ENCODE data around the gene MYOM3.
A peak's percentile ranks its signal among the peaks of the same experiment; 100 is the strongest.
"Not testable (repeated sequence)": the region's sequence is repeated elsewhere in the genome, so short reads cannot be mapped to it uniquely, and the experiment has no call there.

The MYOM3 gene

DNA sequence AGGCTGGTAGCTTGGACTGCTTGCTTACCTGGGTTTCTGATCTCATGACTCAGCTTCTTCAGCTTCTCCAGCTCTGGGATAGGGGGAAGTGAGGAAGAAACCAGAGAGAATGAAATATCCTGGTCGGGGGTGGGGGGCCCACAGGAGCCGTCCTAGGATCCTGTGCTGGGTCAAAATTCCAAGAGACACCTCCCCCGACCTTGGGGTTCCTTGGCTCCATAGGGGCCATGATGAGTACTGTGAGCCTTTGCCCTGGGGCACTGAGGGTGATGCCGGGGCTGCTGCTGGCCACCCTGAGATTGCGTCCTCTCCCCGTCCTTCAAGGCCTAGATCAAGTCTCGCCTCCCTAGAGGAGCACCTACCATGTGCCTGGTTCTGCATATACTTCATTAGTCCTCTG lies 40.0 kb downstream of the MYOM3 start:
- no peak for DNase-seq

DNA sequence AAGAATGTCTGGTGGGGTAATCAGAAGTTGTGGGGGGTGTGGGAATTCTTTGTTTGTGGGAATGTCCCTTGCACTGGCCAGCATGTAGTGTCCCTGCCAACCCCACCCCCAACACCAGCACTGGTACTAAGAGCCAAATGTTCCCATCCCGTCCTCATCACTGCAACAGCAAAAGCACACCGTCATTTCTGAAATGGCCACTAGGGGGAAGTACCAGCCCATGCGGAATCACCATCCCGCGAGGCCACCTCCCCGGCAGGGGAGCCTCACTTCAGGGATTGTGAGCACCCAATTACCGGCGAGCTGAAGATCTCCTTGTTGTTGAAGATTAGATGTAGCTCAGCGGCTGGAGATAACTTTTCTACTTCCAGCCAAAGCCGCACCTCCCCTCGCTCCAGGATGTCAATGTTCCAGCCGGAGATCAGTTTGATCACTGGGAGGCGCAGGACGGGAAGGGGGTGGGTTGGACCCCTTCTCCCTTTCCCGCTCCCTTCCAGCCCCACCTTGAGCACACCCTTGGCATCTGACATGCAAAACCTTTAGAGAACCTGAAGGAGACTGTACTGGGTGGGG lies 41.0 kb downstream of the MYOM3 start:
- DNase-seq = peak; percentile 70

DNA sequence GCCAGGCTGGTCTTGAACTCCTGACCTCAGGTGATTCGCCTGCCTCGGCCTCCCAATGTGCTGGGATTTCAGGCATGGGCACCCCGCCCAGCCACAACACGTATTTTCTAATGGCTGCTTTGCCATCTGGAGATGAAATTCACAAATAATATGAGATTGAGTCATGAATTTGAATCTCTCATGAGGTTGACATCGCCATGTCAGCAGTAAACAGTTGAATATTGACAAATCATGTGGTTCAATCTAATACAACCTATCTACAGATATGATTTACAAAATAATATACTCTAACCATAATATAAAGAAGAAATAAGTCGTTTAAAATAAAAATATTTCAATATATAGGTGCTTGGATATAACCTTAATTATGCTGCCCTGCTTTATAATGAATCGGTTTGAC lies 42.1 kb downstream of the MYOM3 start:
- DNase-seq = no peak

DNA sequence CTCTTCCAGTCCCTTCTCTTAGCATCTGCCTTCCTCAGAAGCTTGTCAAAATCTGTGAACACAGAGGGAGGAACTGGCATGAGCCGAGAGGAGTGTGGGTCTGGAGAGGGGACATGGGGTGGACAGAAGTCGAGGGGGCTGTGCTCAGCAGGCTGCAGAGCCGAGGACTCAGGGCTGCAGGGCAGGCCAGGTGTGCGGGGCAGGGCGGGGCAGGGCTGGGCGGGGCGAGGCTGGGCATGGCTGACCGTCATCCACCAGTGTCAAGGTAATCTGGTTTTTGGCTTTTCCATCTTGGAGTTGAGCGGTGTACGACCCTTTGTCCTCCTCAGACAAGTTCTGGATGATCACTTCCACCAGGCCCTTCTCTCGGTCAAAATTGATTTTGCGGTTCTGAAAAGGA lies 44.0 kb downstream of the MYOM3 start:
- DNase-seq = no peak

DNA sequence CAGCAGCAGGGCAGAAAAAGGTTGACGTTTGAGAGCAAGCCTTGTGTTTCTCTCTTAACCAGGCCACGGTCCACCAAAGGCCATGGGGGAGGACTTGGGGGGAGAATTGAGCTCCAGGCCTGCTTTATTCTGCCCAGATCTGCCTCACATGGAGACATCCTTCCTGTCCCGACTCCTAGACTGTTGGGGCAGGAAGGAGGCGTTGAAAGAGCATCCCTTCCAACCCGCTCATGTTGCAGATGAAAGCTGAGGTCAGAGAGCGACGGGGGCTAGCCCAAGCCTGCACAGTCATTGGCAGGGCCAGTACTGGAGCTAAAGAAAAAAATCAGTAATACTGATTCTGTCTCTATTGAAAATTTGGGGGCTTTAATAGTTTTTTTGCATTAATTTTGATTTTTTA lies 46.6 kb downstream of the MYOM3 start:
- no peak for DNase-seq

DNA sequence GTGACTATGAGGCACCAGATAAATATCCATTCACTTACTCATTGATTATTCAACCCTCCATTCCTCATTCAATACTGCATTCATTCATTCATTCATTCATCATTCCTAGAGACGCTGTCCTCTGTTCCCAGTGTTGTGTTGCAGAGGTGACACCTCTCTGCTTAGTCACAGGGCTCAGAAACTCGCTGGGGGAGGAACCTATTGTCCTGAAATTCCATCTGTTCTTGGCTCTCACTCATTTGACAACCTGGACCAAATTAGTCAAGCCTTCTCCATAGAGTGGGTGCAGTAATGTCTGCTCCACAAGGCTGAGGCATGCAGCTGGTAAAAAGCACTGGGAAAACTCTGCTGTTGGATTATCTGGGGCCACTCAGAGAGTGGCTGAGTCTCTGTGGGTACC lies 49.7 kb downstream of the MYOM3 start:
- no peak for DNase-seq

DNA sequence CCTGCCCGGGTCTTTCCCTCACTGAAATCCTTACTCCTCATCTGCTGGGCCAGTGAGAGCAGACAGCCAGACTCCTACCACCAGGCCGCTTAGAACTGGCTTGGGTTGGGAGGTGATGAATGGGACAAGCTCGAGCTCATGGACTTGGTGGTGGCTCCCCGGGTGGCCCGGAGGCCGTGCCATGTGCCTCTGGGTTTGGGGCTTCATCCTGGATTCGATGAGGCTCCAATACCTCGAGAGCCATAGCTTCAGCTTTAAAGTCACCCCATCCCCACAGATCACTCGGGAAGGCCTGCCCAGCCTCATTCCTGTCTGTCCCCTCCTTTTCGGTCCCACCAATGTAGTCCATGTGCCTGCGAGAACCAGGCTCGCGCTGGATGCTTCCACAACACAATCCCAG lies 51.5 kb downstream of the MYOM3 start:
- no peak for DNase-seq

DNA sequence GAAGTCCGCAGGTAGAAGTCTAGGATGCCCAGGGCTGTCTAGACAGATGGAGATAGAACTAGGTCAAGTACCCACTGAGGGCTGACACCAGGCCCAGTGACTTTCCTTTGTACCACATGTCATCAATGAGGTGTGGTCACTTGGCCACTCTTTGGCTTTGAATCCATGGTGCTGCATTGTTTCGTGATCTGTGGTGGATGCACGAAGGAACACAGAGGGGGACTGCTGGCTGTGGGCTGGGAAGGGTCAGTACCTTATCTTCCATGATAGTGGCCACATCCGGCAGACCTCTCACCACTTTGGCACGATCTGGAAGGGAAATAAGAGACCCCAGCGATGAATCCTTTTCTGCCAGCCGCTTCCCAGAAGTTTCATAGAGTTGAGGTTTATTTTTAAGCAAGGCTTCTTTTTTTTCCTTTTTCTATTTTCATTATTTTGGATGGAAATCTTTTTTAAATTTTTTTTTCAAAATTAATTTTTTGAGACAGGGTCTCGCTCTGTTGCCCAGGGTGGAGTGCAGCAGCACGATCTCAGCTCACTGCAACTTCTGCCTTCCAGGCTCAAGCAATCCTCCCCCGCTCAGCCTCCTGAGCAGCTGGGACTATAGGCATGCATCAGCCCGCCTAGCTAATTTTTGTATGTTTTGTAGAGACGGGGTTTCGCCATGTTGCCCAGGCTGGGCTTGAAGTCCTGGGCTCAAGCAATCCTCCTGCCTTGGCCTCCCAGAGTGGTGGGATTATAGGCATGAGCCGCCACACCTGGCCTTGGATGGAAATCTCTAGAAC lies 53.1 kb downstream of the MYOM3 start:
- no peak for DNase-seq

DNA sequence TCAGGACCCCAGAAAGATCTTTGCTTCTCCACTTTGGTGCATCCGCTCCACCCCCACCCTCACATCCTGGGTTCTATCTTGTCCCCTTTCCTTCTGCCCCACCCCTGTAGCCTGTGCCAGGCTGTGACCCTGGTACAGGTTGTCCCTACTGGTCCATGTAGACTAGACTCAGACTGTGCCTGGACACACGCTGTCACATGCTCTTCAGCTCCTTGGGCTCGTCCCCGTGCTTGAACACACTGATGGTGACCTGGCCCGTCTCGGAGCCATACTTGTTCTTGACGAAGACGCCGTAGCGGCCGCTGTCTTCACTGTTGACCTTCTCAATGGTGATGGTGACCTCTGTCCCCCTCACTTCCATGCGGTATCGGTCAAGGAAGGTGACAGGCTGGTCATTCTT lies 54.8 kb downstream of the MYOM3 start:
- DNase-seq = no peak

DNA sequence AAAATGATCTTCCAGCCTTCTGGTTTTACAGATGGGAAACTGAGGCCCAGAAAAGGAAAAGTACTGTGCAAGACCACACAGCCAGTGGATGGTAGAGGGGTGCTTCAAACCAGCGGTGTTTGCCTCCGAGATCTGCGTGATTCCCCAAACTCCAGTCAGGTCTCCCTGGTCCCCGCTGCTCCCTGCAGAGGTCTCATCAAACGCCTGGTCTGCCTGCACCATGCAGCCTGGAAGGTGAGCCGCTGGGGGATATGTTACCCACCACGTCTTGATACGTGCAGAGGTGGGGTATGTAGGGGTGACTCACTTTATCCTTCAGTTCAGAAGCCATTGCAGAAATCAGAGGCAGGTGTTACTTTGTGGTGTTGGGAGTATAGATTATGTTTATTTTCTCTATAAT lies 56.3 kb downstream of the MYOM3 start:
- no peak for DNase-seq

DNA sequence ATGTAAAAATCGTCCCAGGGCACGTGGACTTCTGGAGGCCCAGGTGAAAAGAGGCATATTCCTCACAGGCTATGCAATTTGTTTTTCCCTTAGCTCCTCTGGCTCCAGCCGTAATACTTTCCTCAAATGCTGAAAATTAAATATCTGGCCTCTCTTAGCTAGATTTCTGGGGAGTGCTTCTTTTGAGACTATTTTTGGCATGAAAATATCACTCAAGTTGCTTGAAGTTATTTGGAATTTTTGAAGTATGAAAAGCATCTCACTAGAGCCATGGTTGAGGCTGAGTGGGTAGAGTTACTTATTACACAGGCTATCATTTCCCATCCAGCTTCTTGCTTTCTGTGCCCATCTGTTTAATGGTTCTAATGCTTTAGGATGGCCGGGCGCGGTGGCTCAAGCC lies 59.7 kb downstream of the MYOM3 start:
- DNase-seq = no peak

DNA sequence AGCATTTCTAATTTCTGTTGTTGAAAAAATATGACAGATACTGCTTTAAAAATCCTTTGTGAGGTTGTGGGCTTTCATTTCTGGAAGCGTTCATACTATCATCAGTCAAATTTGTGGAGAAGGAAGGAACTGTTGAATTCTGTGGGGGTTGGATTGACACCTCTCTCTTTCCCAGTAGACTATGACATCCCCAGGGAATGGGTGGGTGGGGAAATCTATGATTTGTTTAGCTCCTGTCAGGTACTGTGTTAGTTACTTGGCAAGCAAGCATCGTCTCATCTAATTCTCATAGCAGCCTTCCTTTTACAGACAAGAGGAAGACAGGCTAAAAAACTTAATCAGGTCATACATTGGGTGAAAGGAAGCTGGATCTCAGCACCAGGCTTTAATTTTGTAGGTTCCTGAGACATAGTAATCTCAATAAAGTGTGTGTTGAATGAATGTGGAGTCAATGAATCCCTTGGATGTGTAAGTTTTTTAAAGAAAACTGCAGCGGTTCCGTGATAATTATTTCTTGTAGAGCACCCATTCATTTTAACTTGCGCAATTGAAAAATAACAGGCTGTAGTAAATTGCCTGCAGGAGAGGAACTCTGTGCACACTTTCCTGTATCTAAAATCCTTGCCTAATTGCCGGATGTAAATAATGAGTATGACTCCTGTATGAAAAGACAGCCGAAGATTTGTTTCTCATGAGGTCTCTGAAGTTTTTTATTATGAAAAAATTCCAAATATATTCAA lies 60.6 kb downstream of the MYOM3 start:
- DNase-seq = no peak

DNA sequence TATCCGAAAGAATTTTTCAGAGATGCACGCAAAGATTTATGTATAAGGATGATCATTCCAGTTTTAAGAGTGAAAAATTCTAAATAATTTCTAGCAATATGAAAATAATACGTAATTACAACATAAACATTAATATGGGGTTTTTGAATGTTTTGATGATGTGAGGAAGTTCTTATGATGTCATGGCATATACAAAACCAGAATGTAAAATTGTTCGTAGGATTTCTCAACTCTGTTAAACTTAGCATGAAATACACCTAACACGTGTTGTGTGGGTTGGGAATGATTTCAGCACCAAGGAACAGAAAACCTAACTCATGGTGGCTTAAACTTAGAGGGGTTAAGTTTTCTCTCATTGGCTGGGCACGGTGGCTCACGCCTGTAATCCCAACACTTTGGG lies 62.2 kb downstream of the MYOM3 start:
- DNase-seq = no peak

DNA sequence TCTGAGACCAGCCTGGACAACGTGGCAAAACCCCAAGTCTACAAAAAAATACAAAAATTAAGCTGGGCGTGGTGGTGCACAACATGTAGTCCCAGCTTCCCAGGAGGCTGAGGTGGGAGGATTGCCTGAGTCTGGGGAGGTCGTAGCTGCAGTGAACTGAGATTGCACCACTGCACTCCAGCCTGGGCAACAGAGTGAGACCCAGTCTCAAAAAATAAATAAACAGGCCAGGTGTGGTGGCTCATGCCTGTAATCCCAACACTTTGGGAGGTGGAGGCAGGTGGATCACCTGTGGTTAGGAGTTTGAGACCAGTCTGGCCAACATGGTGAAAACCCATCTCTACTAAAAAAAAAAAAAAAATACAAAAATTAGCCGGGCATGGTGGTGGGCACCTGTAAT lies 63.0 kb downstream of the MYOM3 start:
- DNase-seq = not testable (repeated sequence)

DNA sequence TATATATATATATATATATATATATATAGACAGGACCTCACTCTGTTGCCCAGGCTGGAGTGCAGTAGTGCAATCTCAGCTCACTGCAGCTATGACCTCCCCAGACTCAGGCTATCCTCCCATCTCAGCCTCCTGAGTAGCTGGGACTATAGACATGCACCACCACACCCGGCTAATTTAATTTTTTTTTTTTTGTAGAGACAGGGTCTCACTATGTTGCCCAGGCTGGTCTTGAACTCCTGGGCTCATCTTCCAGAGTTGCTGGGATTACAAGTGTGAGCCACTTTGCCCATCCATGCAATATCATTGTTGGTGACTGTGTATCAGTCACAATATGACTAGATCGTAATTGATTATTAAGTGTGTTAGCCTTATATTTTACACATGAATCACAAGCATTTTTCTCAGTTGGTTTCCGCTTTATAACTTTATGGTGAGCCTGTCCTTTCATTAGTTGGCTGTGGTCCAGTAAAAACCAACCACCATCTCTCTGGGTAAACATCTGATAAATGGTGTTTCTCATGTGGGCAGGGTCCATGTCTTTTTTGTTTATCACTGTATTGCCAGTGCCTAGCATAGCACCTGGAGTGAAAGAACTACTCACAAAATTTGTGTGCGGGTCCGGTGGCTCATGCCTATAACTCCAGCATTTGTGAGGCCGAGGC lies 63.6 kb downstream of the MYOM3 start:
- no peak for DNase-seq

DNA sequence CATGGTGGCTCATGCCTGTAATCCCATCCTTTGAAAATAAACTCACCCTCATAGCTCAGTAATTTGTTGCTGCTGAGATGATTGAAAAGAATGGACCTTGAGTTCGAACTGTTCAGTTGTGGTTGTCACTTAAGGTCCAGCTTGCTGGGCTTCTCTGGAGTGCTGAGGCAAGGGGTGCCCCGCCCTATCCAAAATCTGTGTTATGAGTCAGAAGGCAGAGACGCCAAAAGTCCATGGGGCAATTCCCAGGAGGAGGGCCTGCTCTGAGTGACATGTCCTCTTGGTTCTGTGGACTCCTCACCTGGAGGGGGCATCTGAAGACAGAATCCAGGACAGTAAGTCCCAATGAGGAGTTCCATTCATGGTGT lies 64.8 kb downstream of the MYOM3 start:
- DNase-seq = no peak

DNA sequence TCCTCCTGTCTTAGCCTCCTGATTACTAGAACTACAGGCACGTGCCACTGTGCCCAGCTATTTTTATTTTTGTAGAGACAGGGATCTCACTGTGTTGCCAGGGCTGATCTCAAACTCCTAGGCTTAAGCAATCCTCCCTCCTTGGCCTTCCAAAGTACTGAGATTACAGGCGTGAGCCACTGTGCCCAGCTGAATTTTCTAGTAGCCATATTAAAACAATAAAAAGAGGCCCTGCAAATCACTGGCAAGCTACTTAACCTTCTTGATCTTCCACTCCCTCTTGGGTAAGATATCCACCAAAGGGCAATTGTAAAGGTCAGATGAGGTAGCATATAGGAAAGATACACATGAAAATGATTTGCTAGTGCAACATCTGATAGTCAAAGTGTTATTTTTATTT lies 66.2 kb downstream of the MYOM3 start:
- no peak for DNase-seq

DNA sequence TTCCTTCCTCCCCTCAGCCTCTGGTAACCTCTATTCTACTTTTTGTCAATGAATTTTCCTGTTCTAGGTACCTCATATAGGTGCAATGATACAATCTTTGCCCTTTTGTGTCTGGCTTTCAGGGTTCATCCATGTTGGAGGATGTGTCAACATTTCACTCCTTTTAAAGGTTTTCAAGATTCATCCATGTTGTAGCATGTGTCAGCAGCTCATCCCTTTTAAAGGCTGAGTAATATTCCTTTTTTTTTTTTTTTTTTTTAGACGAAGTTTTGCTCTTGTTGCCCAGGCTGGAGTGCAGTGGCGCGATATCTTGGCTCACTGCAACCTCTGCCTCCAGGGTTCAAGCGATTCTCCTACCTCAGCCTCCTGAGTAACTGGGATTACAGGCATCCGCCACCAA lies 67.3 kb downstream of the MYOM3 start:
- DNase-seq = not testable (repeated sequence)

DNA sequence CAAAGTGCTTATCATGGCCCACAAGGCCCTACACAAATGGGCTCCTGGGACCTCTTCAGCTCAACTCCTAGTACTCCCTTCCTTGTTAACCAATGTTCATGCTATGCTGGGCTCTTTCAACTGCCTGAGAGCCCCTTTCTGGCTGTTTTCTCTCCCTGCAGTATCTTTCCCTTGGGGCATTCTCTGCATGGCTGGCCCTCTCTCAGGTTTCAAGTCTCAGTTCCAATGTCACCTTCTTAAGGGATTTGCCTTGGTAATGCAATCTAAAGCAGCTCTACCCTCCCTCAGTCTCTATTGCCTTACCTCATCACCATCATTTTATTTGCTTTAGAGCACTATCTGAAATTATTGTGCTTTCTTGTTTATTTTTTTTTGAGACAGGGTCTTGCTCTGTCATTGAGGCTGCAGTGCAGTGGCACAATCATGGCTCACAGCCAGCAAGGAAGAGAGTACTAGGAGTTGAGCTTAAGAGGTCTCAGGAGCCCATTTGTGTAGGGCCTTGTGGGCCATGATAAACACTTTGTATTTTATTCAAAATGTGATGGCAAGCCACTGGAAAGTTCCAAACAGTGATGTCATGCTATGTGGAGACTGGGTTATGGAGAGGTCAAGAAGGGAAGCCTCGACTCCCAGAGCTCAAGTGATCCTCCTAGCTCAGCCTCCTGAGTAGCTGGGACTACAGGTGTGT lies 68.4 kb downstream of the MYOM3 start:
- no peak for DNase-seq

DNA sequence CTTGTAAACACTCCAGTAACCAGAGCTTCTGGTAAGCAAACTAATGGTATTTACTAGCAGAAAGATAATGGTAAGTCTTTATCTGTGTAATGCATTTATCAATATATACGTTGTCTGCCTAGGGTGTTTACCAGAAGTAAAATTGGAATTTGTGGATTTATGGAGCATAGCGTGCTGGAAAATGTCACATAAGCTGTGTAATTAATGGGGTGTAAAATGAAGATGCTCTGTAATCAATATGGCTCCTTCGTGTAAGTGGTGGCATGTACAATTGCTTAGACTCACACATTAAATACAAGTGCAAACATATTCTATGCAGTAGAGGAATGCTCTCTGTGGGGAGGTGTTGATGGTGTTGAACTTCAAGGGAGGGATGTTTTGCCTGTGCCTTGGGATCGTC lies 69.6 kb downstream of the MYOM3 start:
- no peak for DNase-seq

DNA sequence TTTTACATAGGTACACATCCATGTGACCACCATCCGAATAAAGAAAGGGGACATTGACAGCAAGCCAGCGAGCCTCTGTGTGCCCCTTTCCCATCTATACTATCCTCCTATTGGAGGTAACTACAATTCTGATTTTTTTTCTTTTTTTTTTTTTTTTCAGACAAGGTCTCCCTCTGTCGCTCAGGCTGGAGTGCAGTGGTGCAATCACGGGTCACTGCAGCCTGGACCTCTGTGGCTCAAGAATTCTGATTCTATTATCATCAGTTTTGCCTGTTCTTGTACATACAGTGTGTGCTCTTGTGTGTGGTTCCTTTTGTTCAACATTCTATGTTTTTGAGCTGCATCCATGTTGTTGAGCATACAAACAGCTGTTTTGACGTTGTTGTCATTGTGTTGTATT lies 75.8 kb downstream of the MYOM3 start:
- no peak for DNase-seq

DNA sequence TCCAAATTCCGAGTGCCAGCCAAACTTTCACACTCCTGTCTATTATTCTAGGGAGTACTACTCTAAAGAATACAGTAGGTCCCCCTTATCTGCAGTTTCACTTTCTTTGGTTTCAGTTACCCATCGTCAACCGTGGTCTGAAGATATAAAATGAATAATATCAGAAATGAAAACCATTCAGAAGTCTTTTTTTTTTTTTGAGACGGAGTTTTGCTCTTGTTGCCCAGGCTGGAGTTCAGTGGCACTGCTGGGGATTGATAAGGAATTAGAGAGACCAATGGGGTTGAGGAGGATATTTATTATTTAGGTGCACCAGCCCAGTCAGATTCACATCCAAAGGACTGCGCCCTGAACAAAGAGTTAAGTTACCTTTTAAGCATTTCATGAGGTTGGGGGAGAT lies 79.0 kb downstream of the MYOM3 start:
- no peak for DNase-seq

All from right kidney (tissue), 1 donor.